ENCODE results near the gene ZNF441.

DNA sequence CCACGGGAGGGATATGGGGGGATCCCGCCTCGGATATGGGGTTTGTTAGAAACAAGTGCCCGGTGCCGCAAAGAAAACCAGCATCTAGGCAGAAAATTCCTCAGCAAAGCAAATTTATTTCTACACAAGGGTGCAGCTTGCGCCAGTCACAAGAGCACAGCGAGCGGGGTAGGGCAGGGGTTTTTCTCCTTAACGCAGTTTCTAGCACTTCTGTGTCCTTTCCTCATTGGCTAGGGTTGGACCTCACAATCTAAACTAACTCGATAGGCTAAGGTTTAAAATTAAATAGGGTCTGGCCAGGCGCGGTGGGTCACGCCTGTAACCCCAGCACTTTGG lies 47.9 kb downstream of the ZNF441 start:
- TF ChIP-seq ZNF207 (IDR thresholded peaks at IDR 0.05; ENCODE audit: borderline replicate concordance) (no peak), TBL1XR1 (IDR thresholded peaks at IDR 0.05; ENCODE audit: low read depth, low read length) (no peak), ETV6 (conservative IDR thresholded peaks at IDR 0.05 in 1 of 2, IDR thresholded peaks at IDR 0.05 in 1 of 2; ENCODE audit: borderline replicate concordance in 1 of 2, low read depth in 1 of 2) (no peak), FOXK2 (IDR thresholded peaks at IDR 0.05) (no peak)
- TF ChIP-seq, protein P1, sequence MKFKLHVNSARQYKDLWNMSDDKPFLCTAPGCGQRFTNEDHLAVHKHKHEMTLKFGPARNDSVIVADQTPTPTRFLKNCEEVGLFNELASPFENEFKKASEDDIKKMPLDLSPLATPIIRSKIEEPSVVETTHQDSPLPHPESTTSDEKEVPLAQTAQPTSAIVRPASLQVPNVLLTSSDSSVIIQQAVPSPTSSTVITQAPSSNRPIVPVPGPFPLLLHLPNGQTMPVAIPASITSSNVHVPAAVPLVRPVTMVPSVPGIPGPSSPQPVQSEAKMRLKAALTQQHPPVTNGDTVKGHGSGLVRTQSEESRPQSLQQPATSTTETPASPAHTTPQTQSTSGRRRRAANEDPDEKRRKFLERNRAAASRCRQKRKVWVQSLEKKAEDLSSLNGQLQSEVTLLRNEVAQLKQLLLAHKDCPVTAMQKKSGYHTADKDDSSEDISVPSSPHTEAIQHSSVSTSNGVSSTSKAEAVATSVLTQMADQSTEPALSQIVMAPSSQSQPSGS (IDR thresholded peaks at IDR 0.05; ENCODE audit: low read length), result no peak
